Measurements from ENCODE around the gene CLIP2.

GRCh38 chr7:74286131-74286530 is 3.1 kb upstream of the CLIP2 start:
- TF ChIP-seq CTCF (conservative IDR thresholded peaks at IDR 0.05; ENCODE audit: low read depth, low read length), result no peak
- TF ChIP-seq EZH2 (IDR thresholded peaks at IDR 0.05; ENCODE audit: low read length, unreplicated experiment), result no peak
- TF ChIP-seq EZH2phosphoT487 (IDR thresholded peaks at IDR 0.05; ENCODE audit: borderline replicate concordance, low read length), result no peak

Data from PC-3 (cell line).